ENCODE results near the gene CEACAM5. TPM values are rescaled to one million over a fixed set of nuclear protein-coding genes. Genes with fewer than 3 reads are reported as not detected.

The CEACAM5 gene
- polyA plus RNA-seq, 1 experiment: not detected

- Histone ChIP-seq H3K27me3 (ENCODE audit: control insufficient read depth, insufficient read depth, low read length) (no peaks in the 10 kb centered on the region), H3K36me3 (ENCODE audit: control insufficient read depth, insufficient read depth, low read length) (no peaks in the 10 kb centered on the region), H3K4me3 (ENCODE audit: low read depth, low read length) (no peak overlapping the region)
- TF ChIP-seq, protein P1, sequence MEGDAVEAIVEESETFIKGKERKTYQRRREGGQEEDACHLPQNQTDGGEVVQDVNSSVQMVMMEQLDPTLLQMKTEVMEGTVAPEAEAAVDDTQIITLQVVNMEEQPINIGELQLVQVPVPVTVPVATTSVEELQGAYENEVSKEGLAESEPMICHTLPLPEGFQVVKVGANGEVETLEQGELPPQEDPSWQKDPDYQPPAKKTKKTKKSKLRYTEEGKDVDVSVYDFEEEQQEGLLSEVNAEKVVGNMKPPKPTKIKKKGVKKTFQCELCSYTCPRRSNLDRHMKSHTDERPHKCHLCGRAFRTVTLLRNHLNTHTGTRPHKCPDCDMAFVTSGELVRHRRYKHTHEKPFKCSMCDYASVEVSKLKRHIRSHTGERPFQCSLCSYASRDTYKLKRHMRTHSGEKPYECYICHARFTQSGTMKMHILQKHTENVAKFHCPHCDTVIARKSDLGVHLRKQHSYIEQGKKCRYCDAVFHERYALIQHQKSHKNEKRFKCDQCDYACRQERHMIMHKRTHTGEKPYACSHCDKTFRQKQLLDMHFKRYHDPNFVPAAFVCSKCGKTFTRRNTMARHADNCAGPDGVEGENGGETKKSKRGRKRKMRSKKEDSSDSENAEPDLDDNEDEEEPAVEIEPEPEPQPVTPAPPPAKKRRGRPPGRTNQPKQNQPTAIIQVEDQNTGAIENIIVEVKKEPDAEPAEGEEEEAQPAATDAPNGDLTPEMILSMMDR (IDR thresholded peaks at IDR 0.05; ENCODE audit: insufficient read depth, low read depth, low read length): no peak
- POLR2A ChIA-PET: no interaction called here
- DNase-seq (ENCODE audit: low read depth): no peak
- CTCF ChIA-PET: no interaction called here
Observed at GRCh38 chr19:41696402-41697197, 11.8 kb upstream of the CEACAM5 start.

- Histone ChIP-seq H3K4me3 (ENCODE audit: low read depth, low read length) (no peak overlapping the region), H3K27me3 (ENCODE audit: control insufficient read depth, insufficient read depth, low read length) (no peaks in the 10 kb centered on the region), H3K36me3 (ENCODE audit: control insufficient read depth, insufficient read depth, low read length) (no peaks in the 10 kb centered on the region)
- POLR2A ChIA-PET: no interaction called here
- CTCF ChIA-PET: interaction anchor here (0.9 kb wide), 1 partner anchor 56 kb away, joined by 3 read pairs; no protein-coding TSS in a partner anchor
- DNase-seq (ENCODE audit: low read depth): no peak
- TF ChIP-seq, protein P1 (IDR thresholded peaks at IDR 0.05; ENCODE audit: insufficient read depth, low read depth, low read length): no peak
Observed at GRCh38 chr19:41697198-41697855, 11.1 kb upstream of the CEACAM5 start.

DNA sequence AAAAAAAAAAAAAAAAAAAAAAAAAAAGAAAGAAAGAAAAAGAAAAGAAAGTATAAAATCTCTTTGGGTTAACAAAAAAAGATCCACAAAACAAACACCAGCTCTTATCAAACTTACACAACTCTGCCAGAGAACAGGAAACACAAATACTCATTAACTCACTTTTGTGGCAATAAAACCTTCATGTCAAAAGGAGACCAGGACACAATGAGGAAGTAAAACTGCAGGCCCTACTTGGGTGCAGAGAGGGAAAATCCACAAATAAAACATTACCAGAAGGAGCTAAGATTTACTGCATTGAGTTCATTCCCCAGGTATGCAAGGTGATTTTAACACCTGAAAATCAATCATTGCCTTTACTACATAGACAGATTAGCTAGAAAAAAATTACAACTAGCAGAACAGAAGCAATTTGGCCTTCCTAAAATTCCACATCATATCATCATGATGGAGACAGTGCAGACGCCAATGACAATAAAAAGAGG lies 9.6 kb upstream of the CEACAM5 start:
- no peaks in the 10 kb centered on the region for H3K27me3 ChIP-seq (ENCODE audit: control insufficient read depth, insufficient read depth, low read length)
- TF ChIP-seq, protein P1 (IDR thresholded peaks at IDR 0.05; ENCODE audit: insufficient read depth, low read depth, low read length): no peak
- CTCF ChIA-PET: no interaction called here
- no peaks in the 10 kb centered on the region for H3K36me3 ChIP-seq (ENCODE audit: control insufficient read depth, insufficient read depth, low read length)
- DNase-seq (ENCODE audit: low read depth): no peak
- no peak overlapping the region for H3K4me3 ChIP-seq (ENCODE audit: low read depth, low read length)
- POLR2A ChIA-PET: no interaction called here

DNA sequence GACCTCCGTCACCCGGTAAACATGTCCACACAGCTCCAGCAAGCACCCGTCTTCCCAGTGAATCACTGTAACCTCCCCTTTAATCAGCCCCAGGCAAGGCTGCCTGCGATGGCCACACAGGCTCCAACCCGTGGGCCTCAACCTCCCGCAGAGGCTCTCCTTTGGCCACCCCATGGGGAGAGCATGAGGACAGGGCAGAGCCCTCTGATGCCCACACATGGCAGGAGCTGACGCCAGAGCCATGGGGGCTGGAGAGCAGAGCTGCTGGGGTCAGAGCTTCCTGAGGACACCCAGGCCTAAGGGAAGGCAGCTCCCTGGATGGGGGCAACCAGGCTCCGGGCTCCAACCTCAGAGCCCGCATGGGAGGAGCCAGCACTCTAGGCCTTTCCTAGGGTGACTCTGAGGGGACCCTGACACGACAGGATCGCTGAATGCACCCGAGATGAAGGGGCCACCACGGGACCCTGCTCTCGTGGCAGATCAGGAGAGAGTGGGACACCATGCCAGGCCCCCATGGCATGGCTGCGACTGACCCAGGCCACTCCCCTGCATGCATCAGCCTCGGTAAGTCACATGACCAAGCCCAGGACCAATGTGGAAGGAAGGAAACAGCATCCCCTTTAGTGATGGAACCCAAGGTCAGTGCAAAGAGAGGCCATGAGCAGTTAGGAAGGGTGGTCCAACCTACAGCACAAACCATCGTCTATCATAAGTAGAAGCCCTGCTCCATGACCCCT lies 9.0 kb upstream of the CEACAM5 start:
- Histone ChIP-seq H3K4me3 (ENCODE audit: low read depth, low read length) (no peak overlapping the region), H3K36me3 (ENCODE audit: control insufficient read depth, insufficient read depth, low read length) (no peaks in the 10 kb centered on the region), H3K27me3 (ENCODE audit: control insufficient read depth, insufficient read depth, low read length) (no peaks in the 10 kb centered on the region)
- DNase-seq (ENCODE audit: low read depth): no peak
- POLR2A ChIA-PET: no interaction called here
- CTCF ChIA-PET: no interaction called here
- TF ChIP-seq, protein P1 (IDR thresholded peaks at IDR 0.05; ENCODE audit: insufficient read depth, low read depth, low read length): no peak

DNA sequence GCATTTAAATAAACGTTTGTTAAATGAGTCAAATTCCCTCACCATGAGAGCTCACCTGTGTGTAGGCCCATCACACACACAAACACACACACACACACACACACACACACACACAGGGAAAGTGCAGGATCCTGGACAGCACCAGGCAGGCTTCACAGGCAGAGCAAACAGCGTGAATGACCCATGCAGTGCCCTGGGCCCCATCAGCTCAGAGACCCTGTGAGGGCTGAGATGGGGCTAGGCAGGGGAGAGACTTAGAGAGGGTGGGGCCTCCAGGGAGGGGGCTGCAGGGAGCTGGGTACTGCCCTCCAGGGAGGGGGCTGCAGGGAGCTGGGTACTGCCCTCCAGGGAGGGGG lies 8.5 kb upstream of the CEACAM5 start:
- Histone ChIP-seq H3K36me3 (ENCODE audit: control insufficient read depth, insufficient read depth, low read length) (no peaks in the 10 kb centered on the region), H3K4me3 (ENCODE audit: low read depth, low read length) (no peak overlapping the region), H3K27me3 (ENCODE audit: control insufficient read depth, insufficient read depth, low read length) (no peaks in the 10 kb centered on the region)
- DNase-seq (ENCODE audit: low read depth): no peak
- TF ChIP-seq, protein P1 (IDR thresholded peaks at IDR 0.05; ENCODE audit: insufficient read depth, low read depth, low read length): no peak
- CTCF ChIA-PET: no interaction called here
- POLR2A ChIA-PET: no interaction called here
